H9 (cell line): Measurements from ENCODE around the gene PTGFRN. TPM values are rescaled to one million over a fixed set of nuclear protein-coding genes. Genes with fewer than 3 reads are reported as not detected.
A peak's percentile ranks its signal among the peaks of the same experiment; 100 is the strongest.

Experiments used
- DNase-seq: peaks from one replicate; pipeline ENCODE4 v3.0.0-alpha.2; 2017
- H2AFZ ChIP-seq: one replicate; pipeline ENCODE4 v1.6.1; 2013; ENCODE audit warnings: mild to moderate bottlenecking, low read length, control low read depth, moderate library complexity
- H2AK5ac ChIP-seq: 2 replicates; pipeline ENCODE4 v1.6.1; 2013; ENCODE audit warnings: low read length, control low read depth, mixed read lengths; ENCODE audit not compliant: insufficient read length
- H2BK120ac ChIP-seq: one replicate; pipeline ENCODE4 v1.6.1; 2013; ENCODE audit warnings: low read depth, mild to moderate bottlenecking, low read length, control low read depth, inconsistent platforms; ENCODE audit not compliant: poor library complexity, severe bottlenecking
- H2BK12ac ChIP-seq: 2 replicates; pipeline ENCODE4 v1.6.1; 2013; ENCODE audit warnings: low read length, control low read depth, mixed read lengths, low read depth; ENCODE audit not compliant: insufficient read length
- H2BK15ac ChIP-seq: 2 replicates; pipeline ENCODE4 v1.6.1; 2013; ENCODE audit warnings: low read depth, low read length, control low read depth
- H2BK20ac ChIP-seq: one replicate; pipeline ENCODE4 v1.6.1; 2013; ENCODE audit warnings: low read depth, mild to moderate bottlenecking, low read length, control low read depth, inconsistent platforms; ENCODE audit not compliant: poor library complexity, severe bottlenecking
- H2BK5ac ChIP-seq: 2 replicates; pipeline ENCODE4 v1.6.1; 2013; ENCODE audit warnings: low read length, control low read depth, mixed read lengths; ENCODE audit not compliant: insufficient read length
- H3K14ac ChIP-seq: 2 replicates; pipeline ENCODE4 v1.6.1; 2013; ENCODE audit warnings: low read length, control low read depth; ENCODE audit not compliant: insufficient read depth
- H3K18ac ChIP-seq: 2 replicates; pipeline ENCODE4 v1.6.1; 2013; ENCODE audit warnings: low read depth, mild to moderate bottlenecking, mixed read lengths, low read length, control low read depth; ENCODE audit not compliant: insufficient read length
- H3K23ac ChIP-seq: 2 replicates; pipeline ENCODE4 v1.6.1; 2013; ENCODE audit warnings: low read length, control low read depth, mixed read lengths, low read depth; ENCODE audit not compliant: insufficient read length
- H3K23me2 ChIP-seq: 2 replicates; pipeline ENCODE4 v1.6.1; 2013; ENCODE audit warnings: low read depth, mild to moderate bottlenecking, mixed read lengths, low read length, control low read depth; ENCODE audit not compliant: insufficient read length, poor library complexity, severe bottlenecking
- H3K27ac ChIP-seq: 2 replicates; pipeline ENCODE4 v1.5.1; 2013; ENCODE audit warnings: low read length, control low read depth, mixed read lengths, low read depth; ENCODE audit not compliant: insufficient read length
- H3K27me3 ChIP-seq: 2 replicates; pipeline ENCODE4 v1.6.1; 2013; ENCODE audit warnings: low read length, control low read depth, inconsistent platforms; ENCODE audit not compliant: insufficient read depth
- H3K4ac ChIP-seq: 2 replicates; pipeline ENCODE4 v1.6.1; 2013; ENCODE audit warnings: low read depth, mild to moderate bottlenecking, control low read depth, inconsistent platforms, low read length, moderate library complexity
- H3K4me1 ChIP-seq: 2 replicates; pipeline ENCODE4 v1.6.1; 2013; ENCODE audit warnings: low read length, control low read depth, inconsistent platforms; ENCODE audit not compliant: insufficient read depth
- H3K4me2 ChIP-seq: 2 replicates; pipeline ENCODE4 v1.6.1; 2013; ENCODE audit warnings: low read length, control low read depth, mixed read lengths; ENCODE audit not compliant: insufficient read length, insufficient read depth
- H3K56ac ChIP-seq: 2 replicates; pipeline ENCODE4 v1.6.1; 2013; ENCODE audit warnings: low read depth, mild to moderate bottlenecking, mixed read lengths, low read length, control low read depth; ENCODE audit not compliant: insufficient read length
- H3K79me1 ChIP-seq: 2 replicates; pipeline ENCODE4 v1.6.1; 2013; ENCODE audit warnings: low read depth, mild to moderate bottlenecking, moderate library complexity, low read length, control low read depth, inconsistent platforms; ENCODE audit not compliant: insufficient read depth, poor library complexity, severe bottlenecking
- H3K79me2 ChIP-seq: 2 replicates; pipeline ENCODE4 v1.6.1; 2013; ENCODE audit warnings: low read length, control low read depth, inconsistent platforms; ENCODE audit not compliant: insufficient read depth
- H3K9ac ChIP-seq: 2 replicates; pipeline ENCODE4 v1.6.1; 2013; ENCODE audit warnings: low read length, control low read depth, mixed read lengths; ENCODE audit not compliant: insufficient read length; ENCODE audit errors: extremely low read depth
- H3K9me3 ChIP-seq: one replicate; pipeline ENCODE4 v1.6.1; 2013; ENCODE audit warnings: low read depth, low read length, inconsistent platforms; ENCODE audit not compliant: control insufficient read depth
- H3T11ph ChIP-seq: one replicate; pipeline ENCODE4 v1.6.1; 2013; ENCODE audit warnings: mild to moderate bottlenecking, low read length, control low read depth, inconsistent platforms
- H4K20me1 ChIP-seq: one replicate; pipeline ENCODE4 v1.6.1; 2013; ENCODE audit not compliant: control insufficient read depth, insufficient read length, insufficient read depth
- H4K5ac ChIP-seq: 2 replicates; pipeline ENCODE4 v1.6.1; 2013; ENCODE audit warnings: low read depth, mild to moderate bottlenecking, mixed read lengths, low read length, control low read depth; ENCODE audit not compliant: insufficient read length
- H4K8ac ChIP-seq: replicated peaks from 2 replicates; pipeline ENCODE4 v1.6.1; 2013; ENCODE audit warnings: low read length, control low read depth, mixed read lengths, low read depth; ENCODE audit not compliant: insufficient read length
- H4K91ac ChIP-seq: 2 replicates; pipeline ENCODE4 v1.6.1; 2013; ENCODE audit warnings: low read depth, mild to moderate bottlenecking, moderate library complexity, mixed read lengths, low read length, control low read depth; ENCODE audit not compliant: insufficient read length
- H3K27ac Mint-ChIP-seq, 3 experiments: 2 replicates in 2 of 3; 3 replicates in 1 of 3; pipeline ENCODE4 v1.8.0; 2020 to 2021; ENCODE audit warnings: mixed read lengths in 3 of 3, mild to moderate bottlenecking in 1 of 3, moderate library complexity in 1 of 3
- H3K27me3 Mint-ChIP-seq: 2 replicates; pipeline ENCODE4 v1.8.0; 2021; ENCODE audit warnings: low read depth, mild to moderate bottlenecking, moderate library complexity, mixed read lengths
- H3K36me3 Mint-ChIP-seq, 3 experiments: 2 replicates in 2 of 3; 3 replicates in 1 of 3; pipeline ENCODE4 v1.8.0; 2020 to 2021; ENCODE audit warnings: low read depth in 3 of 3, mixed read lengths in 3 of 3; ENCODE audit not compliant: insufficient read depth in 1 of 3
- H3K4me1 Mint-ChIP-seq, 2 experiments: 2 replicates each; pipeline ENCODE4 v1.8.0; 2020; ENCODE audit warnings: mixed read lengths in 2 of 2
- H3K4me3 Mint-ChIP-seq, 2 experiments: 2 replicates in 1 of 2; 3 replicates in 1 of 2; pipeline ENCODE4 v1.8.0; 2020 to 2021; ENCODE audit warnings: mild to moderate bottlenecking in 2 of 2, mixed read lengths in 2 of 2, moderate library complexity in 1 of 2
- H3K9me3 Mint-ChIP-seq, 2 experiments: 2 replicates in 1 of 2; 3 replicates in 1 of 2; pipeline ENCODE4 v1.8.0; 2020; ENCODE audit warnings: mild to moderate bottlenecking in 2 of 2, mixed read lengths in 2 of 2, moderate library complexity in 1 of 2
- CTCF ChIP-seq: fragments of 200-600 bp; sonication (generic); conservative IDR thresholded peaks from 3 replicates; pipeline ENCODE4 v1.8.0; 2021; ENCODE audit warnings: antibody characterized with exemption, mild to moderate bottlenecking
- WGBS: extraction: QIAGEN DNeasy Blood & Tissue Kit; methylation state at CpG from one replicate; pipeline ENCODE4 v1.1.7; 2013; ENCODE audit warnings: missing lambda C conversion rate, low lambda C conversion rate, mixed read lengths; ENCODE audit not compliant: insufficient read length; ENCODE audit errors: extremely low coverage; 5-methylcytosine and 5-hydroxymethylcytosine counted together
- total RNA-seq: library from RNA; stranded (reverse); gene quantifications from 2 replicates; pipeline ENCODE4 v1.2.1, GENCODE V29; 2021

Gene PTGFRN
- total RNA-seq, 1 experiment from 2014 or later: 26.3 TPM

DNA sequence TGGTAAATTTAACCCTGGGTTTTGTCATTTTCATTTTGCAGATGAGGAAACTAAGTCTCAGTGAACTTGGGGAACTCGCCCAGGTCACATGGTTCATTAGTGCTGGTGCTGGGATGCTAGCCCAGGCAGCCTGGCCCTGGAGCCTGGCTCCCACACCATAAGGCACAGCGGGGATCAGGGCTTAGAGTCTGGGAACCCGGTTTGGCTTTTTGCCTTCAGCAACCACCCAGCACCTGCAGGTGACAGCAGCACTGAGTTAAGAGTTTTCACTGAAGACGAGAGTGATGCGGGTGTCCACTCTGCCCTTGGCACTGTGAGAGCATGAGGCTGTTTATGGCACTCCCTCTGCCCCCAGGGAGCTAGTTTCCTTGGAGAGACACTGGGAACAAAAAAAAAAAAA is 73.4 kb downstream of the PTGFRN start:
- no peak for TF ChIP-seq CTCF
- Histone ChIP-seq H3K23ac (no peak overlapping the region), H3K4ac (no peak overlapping the region), H3K18ac (no peak overlapping the region), H2BK120ac (no peak overlapping the region), H4K20me1 (peaks cover 2% of the 10 kb centered on the region), H3K14ac (no peak overlapping the region), H2BK15ac (no peak overlapping the region), H4K5ac (no peak overlapping the region), H3K79me2 (no peaks in the 10 kb centered on the region), H4K8ac (no peak overlapping the region), H2BK20ac (no peak overlapping the region), H2AK5ac (no peak overlapping the region), H2BK12ac (no peak overlapping the region), H3K23me2 (no peaks in the 10 kb centered on the region), H3T11ph (no peak overlapping the region), H4K91ac (no peak overlapping the region), H3K4me1 (no peaks in the 10 kb centered on the region), H3K56ac (no peak overlapping the region), H3K9me3 (no peaks in the 10 kb centered on the region), H3K27ac (no peak overlapping the region), H3K79me1 (no peaks in the 10 kb centered on the region), H2AFZ (no peak overlapping the region), H3K4me2 (no peak overlapping the region), H3K27me3 (no peaks in the 10 kb centered on the region), H2BK5ac (no peak overlapping the region), H3K9ac (no peak overlapping the region)
- Mint-ChIP-seq H3K9me3 (peaks cover 0 to 5% of the 10 kb centered on the region in 2 experiments; a peak in 3 of 5 replicates), H3K27ac (0 out of 7 replicates have a peak overlapping the region, but pooled peaks of 1 of the 3 experiments have one; percentile 62), H3K27me3 (no peaks in the 10 kb centered on the region), H3K36me3 (peaks cover 11 to 27% (median 12%) of the 10 kb centered on the region in 3 experiments), H3K4me1 (peaks cover 8 to 12% of the 10 kb centered on the region in 2 experiments), H3K4me3 (no peak overlapping the region)
- no peak for DNase-seq
- WGBS: no CpG with 5 or more reads among the region's 5 CpGs
